Dermis blood vessel endothelial cell (primary cell): ENCODE data around the gene RGMA. TPM values are rescaled to one million over a fixed set of nuclear protein-coding genes. Genes with fewer than 3 reads are reported as not detected.

Source experiments
- DNase-seq: peaks from one replicate; pipeline ENCODE4 v3.0.0; 2010
- total RNA-seq: library from RNA; depleted of rRNA; stranded (reverse); fragments of >200 nt; gene quantifications from 2 replicates; pipeline ENCODE4 v1.2.3, GENCODE V29; 2014

Gene RGMA
- total RNA-seq, 1 donor from 2014 or later, result 0.34 TPM

DNA sequence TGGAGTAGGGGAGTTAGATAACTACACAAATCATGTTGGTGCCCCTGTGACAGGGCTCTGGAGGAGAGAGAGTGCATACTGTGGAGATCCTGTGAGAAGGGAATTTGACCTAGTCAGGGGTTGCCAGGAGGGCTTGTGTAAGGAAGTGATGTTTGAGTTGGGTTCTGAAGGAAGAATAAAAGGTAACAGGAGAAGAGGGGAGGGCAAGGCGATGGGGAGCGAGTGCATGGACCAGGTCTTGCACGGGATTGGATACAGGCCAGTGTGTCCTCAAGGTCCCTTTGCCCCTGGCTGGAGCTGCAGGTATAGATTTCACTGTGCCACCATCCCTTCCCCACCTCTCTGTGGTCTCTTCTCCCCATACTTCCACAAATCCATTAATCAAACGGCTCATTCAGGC lies 83.9 kb downstream of the RGMA start:
- DNase-seq, result no peak

DNA sequence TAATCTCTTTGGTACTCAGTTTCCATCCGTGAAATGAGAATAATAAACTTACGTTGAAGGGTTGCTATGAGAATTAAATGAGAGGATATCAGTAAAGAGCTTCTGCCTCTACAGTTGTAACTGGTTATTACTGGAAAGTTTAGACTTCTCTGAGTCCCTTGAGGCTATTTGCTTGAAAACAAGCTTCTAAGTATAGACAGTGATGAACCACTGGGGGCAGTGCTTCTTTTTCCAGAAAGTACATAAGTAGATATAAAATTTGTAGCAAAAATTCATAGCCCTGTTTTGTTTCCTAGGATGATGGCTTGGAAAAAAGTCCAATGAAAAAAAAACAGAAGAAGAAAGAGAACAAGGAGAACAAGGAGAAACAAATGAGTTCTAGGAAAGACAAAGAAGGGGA lies 87.1 kb downstream of the RGMA start:
- DNase-seq, result peak; percentile 17

DNA sequence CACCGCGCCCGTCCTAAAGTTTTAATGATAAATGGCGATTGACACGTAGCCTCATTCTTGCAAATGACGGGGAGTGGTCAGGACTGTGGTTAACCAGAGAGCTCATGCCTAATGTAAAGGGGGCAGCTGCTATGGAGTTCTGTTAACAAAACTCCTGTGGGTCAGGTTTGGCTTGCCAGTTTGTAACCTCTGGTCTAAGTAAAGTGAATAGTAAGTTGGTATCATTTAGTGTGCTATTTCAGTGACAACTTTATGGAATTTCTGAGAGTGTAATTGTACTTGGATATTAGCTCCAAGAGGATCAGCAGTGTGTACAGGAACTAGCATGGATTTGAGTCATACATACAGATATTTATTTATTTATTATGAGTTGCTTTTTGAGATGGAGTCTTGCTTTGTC lies 87.9 kb downstream of the RGMA start:
- no peak for DNase-seq

DNA sequence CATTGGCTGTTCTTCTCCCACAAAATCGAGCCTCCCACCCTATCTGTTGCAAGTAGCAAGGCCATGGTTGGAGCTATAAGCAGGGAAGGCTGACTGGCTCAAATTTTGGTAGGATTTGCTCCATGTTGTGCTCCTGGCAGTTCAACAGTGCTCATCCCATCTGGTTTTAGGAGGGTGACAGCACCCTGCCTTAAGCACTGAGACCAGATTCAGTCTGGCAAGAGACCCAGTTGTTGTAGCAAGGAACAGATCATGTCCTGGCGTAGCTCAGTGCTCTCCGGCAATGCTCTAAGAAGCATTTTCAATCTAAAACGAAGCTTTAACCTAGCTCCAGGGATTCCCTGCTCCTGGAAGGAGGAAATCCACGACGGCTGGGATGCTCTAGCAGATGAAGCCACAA lies 91.2 kb downstream of the RGMA start:
- no peak for DNase-seq

DNA sequence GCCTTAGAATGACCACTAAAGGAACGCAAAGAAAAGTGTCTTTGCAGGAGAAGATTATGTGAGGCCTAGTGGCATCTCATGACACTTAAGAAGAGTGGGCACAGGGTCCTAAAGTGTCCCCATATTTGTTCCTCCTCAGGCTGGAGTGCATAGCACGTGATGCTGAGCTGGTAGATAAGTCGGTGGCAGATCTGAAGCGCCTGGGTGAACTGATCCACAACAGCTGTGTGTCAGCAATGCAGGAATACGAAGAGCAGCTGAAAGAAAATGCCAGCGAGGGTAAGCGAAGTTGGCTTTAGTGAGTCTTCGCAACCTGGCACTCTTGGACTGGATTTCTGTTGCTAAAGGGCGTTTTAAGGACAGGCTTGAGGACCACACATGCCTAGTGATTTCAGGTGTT lies 96.3 kb downstream of the RGMA start:
- no peak for DNase-seq

DNA sequence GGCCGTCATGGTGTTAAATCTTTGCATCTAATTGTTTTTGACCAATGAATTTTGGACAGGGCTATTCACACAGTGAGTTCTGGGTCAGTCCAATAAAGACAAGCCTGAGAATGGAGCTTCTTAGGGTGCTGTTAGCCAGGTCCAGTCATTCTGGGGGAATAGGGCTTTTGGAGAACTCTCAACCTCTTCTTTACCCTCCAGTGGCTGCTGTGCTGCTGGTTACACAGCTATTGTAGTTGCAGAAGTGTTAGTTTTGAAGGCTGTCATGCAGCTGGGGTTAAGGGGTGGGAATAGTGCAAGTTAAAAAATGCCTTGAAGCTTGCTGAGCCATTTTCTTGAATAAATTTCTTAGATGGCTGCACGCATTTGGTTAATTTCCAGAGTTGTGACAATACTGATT lies 99.0 kb downstream of the RGMA start:
- no peak for DNase-seq

DNA sequence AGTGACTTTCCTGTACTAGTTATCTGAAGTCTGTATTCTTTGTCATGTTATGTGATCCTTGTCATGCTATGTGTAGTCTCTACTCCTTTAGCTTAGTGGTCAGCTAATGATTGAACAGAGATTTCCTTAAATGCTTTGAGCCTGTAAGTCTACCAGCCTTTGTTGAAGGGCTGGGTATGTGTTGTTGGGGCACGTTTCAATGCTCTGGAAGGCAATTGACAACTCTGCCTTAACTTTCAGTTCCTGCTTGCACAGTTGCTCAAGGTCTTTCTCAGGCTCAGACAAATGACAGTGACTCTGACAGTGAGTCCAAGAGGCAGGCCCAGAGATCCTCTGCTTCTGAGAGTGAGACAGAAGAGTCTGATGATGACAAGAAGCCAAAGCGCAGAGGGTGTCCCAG lies 99.5 kb downstream of the RGMA start:
- DNase-seq, result no peak

Other genes starting within 250 kb of the RGMA start
- 67.0 and 67.9 TPM in 2 replicates for gene CHD2, start 188.9 kb downstream of the RGMA start, total RNA-seq